K562 (cell line): Measurements from ENCODE around the gene LRRC8E. TPM values are rescaled to one million over a fixed set of nuclear protein-coding genes. Genes with fewer than 3 reads are reported as not detected.
A peak's percentile ranks its signal among the peaks of the same experiment; 100 is the strongest.

ENCODE experiments used
- BCL6 ChIP-seq: fragments of 250-450 bp; sonication (Bioruptor Pico); IDR thresholded peaks from 2 replicates; pipeline ENCODE4 v1.4.0; 2020
- BCLAF1 ChIP-seq, 2 experiments: fragments of 450-650 bp in 1 of 2; IDR thresholded peaks; 2 replicates each; pipeline ENCODE4 v1.6.1; 2011 to 2017; ENCODE audit warnings: low read depth in 2 of 2, antibody characterized with exemption in 1 of 2, borderline replicate concordance in 1 of 2, low read length in 1 of 2, mild to moderate bottlenecking in 1 of 2, mixed read lengths in 1 of 2; ENCODE audit not compliant: control insufficient read depth in 1 of 2
- BMI1 ChIP-seq: fragments of 150-350 bp; IDR thresholded peaks from 2 replicates; pipeline ENCODE4 v1.6.1; 2014; ENCODE audit warnings: low read length
- ETS2 ChIP-seq: IDR thresholded peaks from 2 replicates; pipeline ENCODE4 v1.6.1; 2016; ENCODE audit warnings: borderline replicate concordance, missing genetic modification characterization, mild to moderate bottlenecking, moderate library complexity, missing compliant biosample characterization; ENCODE audit not compliant: poor library complexity, severe bottlenecking
- FOXA3 ChIP-seq, 2 experiments: fragments of 450-650 bp in 1 of 2; sonication (generic) in 1 of 2; formaldehyde crosslinking; IDR thresholded peaks in 1 of 2; conservative IDR thresholded peaks in 1 of 2; 2 replicates each; pipeline versions ENCODE4 v1.4.0 to v1.8.0; 2020 to 2022; ENCODE audit warnings: mild to moderate bottlenecking in 2 of 2, missing genetic modification reagents in 1 of 2
- FOXJ2 ChIP-seq: fragments of 200-800 bp; sonication (Bioruptor generic); IDR thresholded peaks from 2 replicates; pipeline ENCODE4 v1.6.1; 2016; ENCODE audit warnings: missing genetic modification characterization, missing compliant biosample characterization
- HMGXB4 ChIP-seq: sonication (generic); formaldehyde crosslinking; IDR thresholded peaks from 2 replicates; pipeline ENCODE4 v1.8.1; 2023; ENCODE audit warnings: mild to moderate bottlenecking, missing genetic modification reagents
- HNRNPH1 ChIP-seq: fragments of 200-400 bp; formaldehyde crosslinking; optimal IDR thresholded peaks from 2 replicates; pipeline ENCODE3; 2017; ENCODE audit warnings: low read depth, mild to moderate bottlenecking, low read length, moderate library complexity
- MYNN ChIP-seq, 2 experiments: sonication (generic); formaldehyde crosslinking in 1 of 2; IDR thresholded peaks; 2 replicates each; pipeline versions ENCODE4 v1.5.0 to v1.6.1; 2016 to 2020; ENCODE audit warnings: antibody characterized with exemption in 1 of 2, missing genetic modification reagents in 1 of 2
- STAG1 ChIP-seq: sonication (generic); formaldehyde crosslinking; IDR thresholded peaks from 2 replicates; pipeline ENCODE4 v1.5.0; 2020; ENCODE audit warnings: missing genetic modification reagents, borderline replicate concordance
- STAT6 ChIP-seq: sonication (generic); formaldehyde crosslinking; IDR thresholded peaks from 2 replicates; pipeline ENCODE4 v1.8.1; 2023; ENCODE audit warnings: mild to moderate bottlenecking, missing genetic modification reagents
- TAF15 ChIP-seq: fragments of 200-400 bp; formaldehyde crosslinking; IDR thresholded peaks from 2 replicates; pipeline ENCODE4 v1.6.1; 2017; ENCODE audit warnings: mild to moderate bottlenecking, low read depth, low read length, moderate library complexity
- YY1 ChIP-seq, 3 experiments: IDR thresholded peaks; 2 replicates each; pipeline ENCODE4 v1.6.1; 2011; ENCODE audit warnings: low read length in 2 of 3, mild to moderate bottlenecking in 2 of 3, moderate library complexity in 2 of 3, borderline replicate concordance in 1 of 3, control low read depth in 1 of 3, low read depth in 1 of 3; ENCODE audit not compliant: insufficient read depth in 3 of 3, insufficient replicate concordance in 2 of 3, control insufficient read depth in 1 of 3, insufficient read length in 1 of 3; ENCODE audit errors: extremely low read depth in 1 of 3
- ZNF445 ChIP-seq: fragments of 250-450 bp; sonication (Bioruptor Pico); IDR thresholded peaks from 2 replicates; pipeline ENCODE4 v1.4.0; 2020; ENCODE audit warnings: low read depth, mild to moderate bottlenecking, moderate library complexity
- ZNF740 ChIP-seq, 3 experiments: fragments of 200-800 bp in 1 of 3; sonication (Bioruptor generic) in 1 of 3; sonication (generic) in 1 of 3; formaldehyde crosslinking in 1 of 3; IDR thresholded peaks; 2 replicates each; pipeline versions ENCODE4 v1.6.1 to v1.8.0; 2016 to 2022; ENCODE audit warnings: mild to moderate bottlenecking in 2 of 3, missing compliant biosample characterization in 2 of 3, missing genetic modification characterization in 2 of 3, missing genetic modification reagents in 1 of 3
- polyA plus RNA-seq, 8 experiments: library from polyadenylated mRNA; depleted of rRNA in 4 of 8; stranded (reverse) in 5 of 8; unstranded in 3 of 8; fragments of >200 nt; fragmentation: Nextera tagmentation in 2 of 8; fragmentation: Illumina TruSeq in 1 of 8; extraction: Ambion mirVana in 2 of 8; extraction: Trizol in 1 of 8; gene quantifications; 2 replicates each; pipeline versions ENCODE4 v1.2.1 to v1.2.3, GENCODE V29; 2011 to 2014; ENCODE audit warnings: inconsistent platforms in 1 of 8, missing spikeins in 1 of 8
- total RNA-seq, 7 experiments: library from RNA; depleted of rRNA in 6 of 7; stranded (reverse); fragments of >200 nt in 6 of 7; fragmentation: Illumina TruSeq in 2 of 7; extraction: Trizol in 2 of 7; gene quantifications; 2 replicates each; pipeline versions ENCODE4 v1.2.1 to v1.2.3, GENCODE V29; 2011 to 2021; ENCODE audit warnings: low replicate concordance in 1 of 7

LRRC8E gene
- total and polyA plus RNA-seq, 9 of the 15 experiments (the other 6 are each of a cell fraction or from before 2014, with no cell fraction given) = 0.08 to 5.7 (median 3.5) TPM; not detected in 1

GRCh38 chr19:7943444-7944176 lies 55.3 kb downstream of the LRRC8E start, which contains the start of gene TIMM44 (continued):
- TF ChIP-seq HNRNPH1 (no peak), YY1 (IDR thresholded peaks at IDR 0.05; ENCODE audit: borderline replicate concordance in 1 of 3, control insufficient read depth in 1 of 3, extremely low read depth in 1 of 3, insufficient read depth in 3 of 3, insufficient read length in 1 of 3, insufficient replicate concordance in 2 of 3, low read depth in 1 of 3, low read length in 2 of 3) (peak; percentile 89 to 99 (median 96)), ZNF445 (CRISPR knock-in tag) (no peak), BCL6 (CRISPR knock-in tag) (no peak), ZNF740 (CRISPR knock-in tag; IDR thresholded peaks at IDR 0.05) (no peak), ZNF740 (tag; IDR thresholded peaks at IDR 0.05) (no peak), BMI1 (no peak), FOXJ2 (tag) (no peak), MYNN (IDR thresholded peaks at IDR 0.05) (no peak), MYNN (CRISPR knock-in tag; IDR thresholded peaks at IDR 0.05) (no peak), STAT6 (CRISPR knock-in tag) (peak; percentile 73; the same call in 1 of the 2 replicates), ETS2 (tag) (no peak), HMGXB4 (CRISPR knock-in tag) (no peak), STAG1 (CRISPR knock-in tag) (no peak), BCLAF1 (IDR thresholded peaks at IDR 0.05; ENCODE audit: borderline replicate concordance in 1 of 2, control insufficient read depth in 1 of 2, low read depth in 2 of 2, low read length in 1 of 2) (no peak), FOXA3 (CRISPR knock-in tag; conservative IDR thresholded peaks at IDR 0.05 in 1 of 2, IDR thresholded peaks at IDR 0.05 in 1 of 2) (peak in 1 of 2 experiments; percentile 36; a peak in 1 of 4 replicates), TAF15 (no peak)
